HL-60 (cell line): ENCODE data around the gene RHOBTB1.

ENCODE experiments used
- GABPA ChIP-seq: IDR thresholded peaks from 2 replicates; pipeline ENCODE4 v1.6.1; 2012; ENCODE audit warnings: low read depth
- TF ChIP-seq, protein P1 (sequence below): IDR thresholded peaks from one replicate; pipeline ENCODE4 v1.5.1; 2011; ENCODE audit warnings: low read length, control low read depth, inconsistent platforms; ENCODE audit not compliant: insufficient read depth

- TF ChIP-seq, protein P1, sequence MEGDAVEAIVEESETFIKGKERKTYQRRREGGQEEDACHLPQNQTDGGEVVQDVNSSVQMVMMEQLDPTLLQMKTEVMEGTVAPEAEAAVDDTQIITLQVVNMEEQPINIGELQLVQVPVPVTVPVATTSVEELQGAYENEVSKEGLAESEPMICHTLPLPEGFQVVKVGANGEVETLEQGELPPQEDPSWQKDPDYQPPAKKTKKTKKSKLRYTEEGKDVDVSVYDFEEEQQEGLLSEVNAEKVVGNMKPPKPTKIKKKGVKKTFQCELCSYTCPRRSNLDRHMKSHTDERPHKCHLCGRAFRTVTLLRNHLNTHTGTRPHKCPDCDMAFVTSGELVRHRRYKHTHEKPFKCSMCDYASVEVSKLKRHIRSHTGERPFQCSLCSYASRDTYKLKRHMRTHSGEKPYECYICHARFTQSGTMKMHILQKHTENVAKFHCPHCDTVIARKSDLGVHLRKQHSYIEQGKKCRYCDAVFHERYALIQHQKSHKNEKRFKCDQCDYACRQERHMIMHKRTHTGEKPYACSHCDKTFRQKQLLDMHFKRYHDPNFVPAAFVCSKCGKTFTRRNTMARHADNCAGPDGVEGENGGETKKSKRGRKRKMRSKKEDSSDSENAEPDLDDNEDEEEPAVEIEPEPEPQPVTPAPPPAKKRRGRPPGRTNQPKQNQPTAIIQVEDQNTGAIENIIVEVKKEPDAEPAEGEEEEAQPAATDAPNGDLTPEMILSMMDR: no peak
- no peak for TF ChIP-seq GABPA
These were observed 32.7 kb upstream of the RHOBTB1 start for GRCh38 chr10:60976687-60977086.
